Lower leg skin (tissue), 4 donors: ENCODE data around the gene CDCP2. TPM values are rescaled to one million over a fixed set of nuclear protein-coding genes. Genes with fewer than 3 reads are reported as not detected.

Experiments
- DNase-seq, 2 donors: peaks; one replicate each; pipeline ENCODE4 v3.0.0-alpha.2; 2019; ENCODE audit warnings: low spot score in 2 of 2
- H3K4me3 ChIP-seq: fragments of 200-600 bp; sonication (generic); 2 replicates; pipeline ENCODE4 v1.5.1; 2017; ENCODE audit warnings: mild to moderate bottlenecking, low read depth; ENCODE audit not compliant: poor library complexity, severe bottlenecking
- CTCF ChIP-seq, 3 donors: fragments of 450-650 bp; IDR thresholded peaks; one replicate each; pipeline ENCODE4 v1.5.1; 2016; ENCODE audit warnings: antibody characterized with exemption in 3 of 3, mild to moderate bottlenecking in 3 of 3, moderate library complexity in 2 of 3
- POLR2A ChIP-seq, 2 donors: fragments of 450-650 bp; IDR thresholded peaks; one replicate each; pipeline ENCODE4 v1.6.1; 2016 to 2017; ENCODE audit warnings: antibody characterized with exemption in 2 of 2, mild to moderate bottlenecking in 1 of 2, moderate library complexity in 1 of 2
- WGBS, 2 donors: methylation state at CpG; one replicate each; pipeline ENCODE4 v1.1.5; 2018; 5-methylcytosine and 5-hydroxymethylcytosine counted together
- intact Hi-C: fragments of 100-400 bp; cut with DNase I; formaldehyde crosslinking; loops from one replicate; pipeline ENCODE4 v1.15.0; 2023; ENCODE audit warnings: low total_unique reads
- total RNA-seq, 4 donors: library from RNA; depleted of rRNA; stranded (reverse); fragments of >200 nt; gene quantifications; one replicate each; pipeline ENCODE4 v1.1.0, GENCODE V29; 2016

CDCP2 gene
- under 1 TPM in 3 of 4 donors, not detected in 1; 0.23 to 0.47 (median 0.46) TPM for total RNA-seq

- TF ChIP-seq POLR2A (IDR thresholded peaks at IDR 0.05): no peak
- no peak for TF ChIP-seq CTCF (IDR thresholded peaks at IDR 0.05)
- intact Hi-C loops: no loop called here
- WGBS, 2 donors: 98% methylated on average over 5 of the region's 5 CpGs
- H3K4me3 ChIP-seq: no peak within 1 kb of the TSS
- DNase-seq: no peak
These were observed at the start of gene CDCP2 for GRCh38 chr1:54152696-54153095. TSS of gene CDCP2 (minus strand) at chr1:54153000. CDS start at chr1:54152922, 78 bp downstream.

- 0 to 3% methylated on average over 8 to 15 of the region's 15 CpGs for WGBS, 2 donors
- TF ChIP-seq POLR2A (IDR thresholded peaks at IDR 0.05) (no peak), CTCF (IDR thresholded peaks at IDR 0.05) (no peak)
- intact Hi-C loops: no loop called here
- H3K4me3 ChIP-seq: peak overlapping the region; percentile 77
- DNase-seq: no peak
These were observed 47.8 kb upstream of the CDCP2 start for GRCh38 chr1:54200519-54200997.

GRCh38 chr1:54199765-54200518 lies 47.1 kb upstream of the CDCP2 start, which contains the start of the genes CYB5RL and MRPL37:
TSS of gene CYB5RL (minus strand) at chr1:54200030. CDS start at chr1:54195616, 4,414 bp downstream.
TSS of gene MRPL37 (plus strand) at chr1:54200167. CDS start at chr1:54200244, 77 bp downstream.
- H3K4me3 ChIP-seq: peak within 1 kb of the TSS; percentile 77
- WGBS, 2 donors: 0 to 1% methylated on average over 31 to 49 of the region's 51 CpGs
- intact Hi-C loops: no loop called here
- TF ChIP-seq CTCF (IDR thresholded peaks at IDR 0.05) (no peak), POLR2A (IDR thresholded peaks at IDR 0.05) (no peak)
- peak; percentile 95 to 98 for DNase-seq

GRCh38 chr1:54199151-54199764 lies 46.5 kb upstream of the CDCP2 start:
- peak in 1 of 2 donors; percentile 86 for DNase-seq
- intact Hi-C loops: no loop called here
- TF ChIP-seq POLR2A (IDR thresholded peaks at IDR 0.05) (no peak), CTCF (IDR thresholded peaks at IDR 0.05) (no peak)
- 15% methylated on average over 17 of the region's 17 CpGs for WGBS, 2 donors
- peak overlapping the region; percentile 77 for H3K4me3 ChIP-seq

- intact Hi-C loops: no loop called here
- no peak overlapping the region for H3K4me3 ChIP-seq
- TF ChIP-seq CTCF (IDR thresholded peaks at IDR 0.05): no peak
- TF ChIP-seq POLR2A (IDR thresholded peaks at IDR 0.05): no peak
- 89 to 94% methylated on average over 5 of the region's 5 CpGs for WGBS, 2 donors
- DNase-seq: no peak
These were observed 40.7 kb upstream of the CDCP2 start for GRCh38 chr1:54193453-54193852.
